NCI-H460 (cell line): ENCODE data around the gene PC. TPM values are rescaled to one million over a fixed set of nuclear protein-coding genes. Genes with fewer than 3 reads are reported as not detected.
"Not testable (repeated sequence)": the region's sequence is repeated elsewhere in the genome, so short reads cannot be mapped to it uniquely, and the experiment has no call there.

Experiments
- DNase-seq: peaks from one replicate; pipeline ENCODE4 v3.0.0-alpha.2; 2016; ENCODE audit warnings: low read depth; ENCODE audit errors: extremely low read depth
- polyA plus RNA-seq: library from polyadenylated mRNA; depleted of rRNA; stranded (reverse); fragments of >200 nt; gene quantifications from 2 replicates; pipeline ENCODE4 v1.2.3, GENCODE V29; 2014; cell fraction: nucleus; rRNA removed
- total RNA-seq: library from RNA; depleted of rRNA; stranded (reverse); fragments of >200 nt; shearing (Covaris generic); gene quantifications from 2 replicates; pipeline ENCODE4 v1.2.3, GENCODE V29; 2014; rRNA removed

The PC gene, protein sequence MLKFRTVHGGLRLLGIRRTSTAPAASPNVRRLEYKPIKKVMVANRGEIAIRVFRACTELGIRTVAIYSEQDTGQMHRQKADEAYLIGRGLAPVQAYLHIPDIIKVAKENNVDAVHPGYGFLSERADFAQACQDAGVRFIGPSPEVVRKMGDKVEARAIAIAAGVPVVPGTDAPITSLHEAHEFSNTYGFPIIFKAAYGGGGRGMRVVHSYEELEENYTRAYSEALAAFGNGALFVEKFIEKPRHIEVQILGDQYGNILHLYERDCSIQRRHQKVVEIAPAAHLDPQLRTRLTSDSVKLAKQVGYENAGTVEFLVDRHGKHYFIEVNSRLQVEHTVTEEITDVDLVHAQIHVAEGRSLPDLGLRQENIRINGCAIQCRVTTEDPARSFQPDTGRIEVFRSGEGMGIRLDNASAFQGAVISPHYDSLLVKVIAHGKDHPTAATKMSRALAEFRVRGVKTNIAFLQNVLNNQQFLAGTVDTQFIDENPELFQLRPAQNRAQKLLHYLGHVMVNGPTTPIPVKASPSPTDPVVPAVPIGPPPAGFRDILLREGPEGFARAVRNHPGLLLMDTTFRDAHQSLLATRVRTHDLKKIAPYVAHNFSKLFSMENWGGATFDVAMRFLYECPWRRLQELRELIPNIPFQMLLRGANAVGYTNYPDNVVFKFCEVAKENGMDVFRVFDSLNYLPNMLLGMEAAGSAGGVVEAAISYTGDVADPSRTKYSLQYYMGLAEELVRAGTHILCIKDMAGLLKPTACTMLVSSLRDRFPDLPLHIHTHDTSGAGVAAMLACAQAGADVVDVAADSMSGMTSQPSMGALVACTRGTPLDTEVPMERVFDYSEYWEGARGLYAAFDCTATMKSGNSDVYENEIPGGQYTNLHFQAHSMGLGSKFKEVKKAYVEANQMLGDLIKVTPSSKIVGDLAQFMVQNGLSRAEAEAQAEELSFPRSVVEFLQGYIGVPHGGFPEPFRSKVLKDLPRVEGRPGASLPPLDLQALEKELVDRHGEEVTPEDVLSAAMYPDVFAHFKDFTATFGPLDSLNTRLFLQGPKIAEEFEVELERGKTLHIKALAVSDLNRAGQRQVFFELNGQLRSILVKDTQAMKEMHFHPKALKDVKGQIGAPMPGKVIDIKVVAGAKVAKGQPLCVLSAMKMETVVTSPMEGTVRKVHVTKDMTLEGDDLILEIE
- total RNA-seq, result 22.2 and 25.5 TPM in 2 replicates
- polyA plus RNA-seq, result 48.2 and 68.4 TPM in 2 replicates

GRCh38 chr11:66958232-66958955 is at the start of gene PC:
PC (minus strand) TSS chr11:66958383; CDS start chr11:66872159, 86,224 bp downstream.
- peak; percentile 97 for DNase-seq

- no peak for DNase-seq
These were observed 48.9 kb upstream of the PC start for GRCh38 chr11:67007126-67007525.

DNA sequence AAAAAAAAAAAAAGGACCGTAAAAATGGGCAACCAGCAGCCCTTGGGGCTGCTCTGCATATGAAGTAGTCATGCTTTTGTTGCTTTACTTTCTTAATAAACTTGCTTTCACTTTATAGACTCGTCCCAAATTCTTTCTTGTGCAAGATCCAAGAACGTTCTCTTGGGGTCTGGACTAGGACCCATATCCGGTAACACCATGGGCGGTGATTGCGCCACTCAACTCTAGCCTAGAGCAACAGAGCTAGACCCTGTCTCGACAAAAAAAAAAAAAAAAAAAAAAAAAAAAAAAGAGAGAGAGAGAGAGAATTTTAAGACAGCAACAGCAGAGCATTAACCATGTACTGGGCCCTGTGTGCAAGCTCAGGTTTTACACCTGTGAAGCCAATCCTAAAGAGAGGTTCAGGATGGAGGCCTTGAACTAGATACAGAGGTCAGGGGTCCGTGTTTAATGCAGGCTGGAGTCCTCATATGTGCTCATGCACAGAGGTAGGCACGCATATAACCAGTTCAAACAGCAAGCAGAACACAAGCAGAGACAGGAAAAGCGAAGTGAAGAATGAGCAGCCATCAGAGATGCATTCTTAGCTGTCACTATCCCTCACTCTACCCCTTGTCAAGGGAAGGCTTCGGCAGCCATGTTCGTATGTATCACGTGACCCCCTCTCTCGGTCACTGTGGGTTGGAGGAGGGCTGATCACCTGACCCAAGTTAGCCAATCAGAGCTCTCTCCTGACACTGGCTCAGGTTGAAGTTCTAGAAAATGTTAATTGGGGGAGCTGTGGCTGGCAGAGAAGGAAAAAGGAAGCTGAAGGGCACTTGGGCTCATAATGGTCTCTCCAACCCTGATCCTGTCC is 48.1 kb upstream of the PC start:
- peak; percentile 61 for DNase-seq

DNA sequence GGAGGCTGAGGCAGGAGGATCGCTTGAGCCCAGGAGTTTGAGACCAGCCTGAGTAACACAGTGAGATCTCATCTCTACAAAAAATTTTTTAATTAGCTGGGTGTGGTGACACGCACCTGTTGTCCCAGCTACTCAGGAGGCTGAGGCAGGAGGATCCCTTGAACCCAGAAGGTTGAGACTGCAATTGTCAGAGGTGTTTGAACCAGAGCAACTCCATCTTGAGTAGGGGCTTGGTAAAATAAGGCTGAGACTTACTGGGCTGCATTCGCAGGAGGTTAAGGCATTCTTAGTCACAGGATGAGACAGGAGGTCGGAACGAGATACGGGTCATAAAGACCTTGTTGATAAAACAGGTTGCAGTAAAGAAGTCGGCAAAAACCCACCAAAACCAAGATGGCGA is 47.0 kb upstream of the PC start:
- not testable (repeated sequence) for DNase-seq

- no peak for DNase-seq
These were observed 44.8 kb upstream of the PC start for GRCh38 chr11:67002921-67003411.

- no peak for DNase-seq
These were observed 44.2 kb upstream of the PC start for GRCh38 chr11:67002297-67002913.

DNA sequence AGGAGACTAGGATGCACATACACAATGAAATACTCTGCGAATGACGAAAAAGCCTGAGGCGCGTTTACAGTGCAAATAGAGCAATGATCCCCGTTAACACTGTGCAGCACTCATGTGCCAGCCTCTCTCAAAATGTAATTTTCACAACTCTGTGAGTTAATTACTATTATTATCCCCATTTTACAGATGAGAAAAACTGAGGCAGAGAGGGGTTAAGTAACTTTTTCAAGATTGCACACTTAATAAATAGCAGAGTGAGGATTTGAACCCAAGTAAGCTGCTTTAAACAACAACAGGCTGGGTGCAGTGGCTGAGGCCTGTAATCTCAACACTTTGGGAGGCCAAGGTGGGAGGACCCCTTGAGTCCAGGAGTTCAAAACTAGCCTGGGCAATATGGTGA is 43.1 kb upstream of the PC start:
- DNase-seq, result no peak

DNA sequence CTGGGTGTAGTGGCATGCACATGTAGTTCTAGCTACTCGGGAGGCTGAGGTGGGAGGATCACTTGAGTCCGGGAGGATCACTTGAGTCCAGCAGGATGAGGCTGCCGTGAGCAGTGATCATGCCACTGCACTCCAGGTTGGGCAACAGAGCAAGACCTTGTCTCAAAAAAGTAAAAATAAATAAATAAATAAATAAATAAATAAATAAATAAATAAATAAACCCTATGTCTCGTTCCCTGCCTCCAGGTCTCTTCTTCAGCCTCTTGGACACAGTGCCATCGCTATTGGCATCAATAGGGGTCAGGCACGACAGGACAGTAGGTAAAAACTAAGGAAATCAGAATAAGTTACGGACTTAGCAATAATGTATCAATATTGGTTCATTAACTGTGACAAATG is 41.4 kb upstream of the PC start:
- DNase-seq, result no peak

- DNase-seq, result no peak
These were observed 38.6 kb upstream of the PC start for GRCh38 chr11:66996609-66997273.

GRCh38 chr11:66992041-66992440 is 33.9 kb upstream of the PC start:
- no peak for DNase-seq

GRCh38 chr11:66989360-66989759 is 31.2 kb upstream of the PC start:
- DNase-seq, result not testable (repeated sequence)

DNA sequence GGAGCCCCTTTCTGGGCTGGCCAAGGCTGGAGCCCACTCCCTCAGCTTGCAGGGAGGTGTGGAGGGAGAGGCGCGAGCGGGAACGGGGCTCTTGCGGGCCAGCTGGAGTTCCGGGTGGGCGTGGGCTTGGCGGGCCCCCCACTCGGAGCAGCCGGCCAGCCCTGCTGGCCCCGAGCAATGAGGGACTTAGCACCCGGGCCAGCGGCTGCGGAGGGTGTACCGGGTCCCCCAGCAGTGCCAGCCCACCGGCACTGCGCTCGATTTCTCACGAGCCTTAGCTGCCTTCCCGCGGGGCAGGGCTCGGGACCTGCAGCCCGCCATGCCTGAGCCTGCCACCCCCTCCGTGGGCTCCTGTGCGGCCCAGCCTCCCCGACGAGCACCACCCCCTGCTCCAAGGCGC is 30.6 kb upstream of the PC start:
- DNase-seq, result not testable (repeated sequence)

DNA sequence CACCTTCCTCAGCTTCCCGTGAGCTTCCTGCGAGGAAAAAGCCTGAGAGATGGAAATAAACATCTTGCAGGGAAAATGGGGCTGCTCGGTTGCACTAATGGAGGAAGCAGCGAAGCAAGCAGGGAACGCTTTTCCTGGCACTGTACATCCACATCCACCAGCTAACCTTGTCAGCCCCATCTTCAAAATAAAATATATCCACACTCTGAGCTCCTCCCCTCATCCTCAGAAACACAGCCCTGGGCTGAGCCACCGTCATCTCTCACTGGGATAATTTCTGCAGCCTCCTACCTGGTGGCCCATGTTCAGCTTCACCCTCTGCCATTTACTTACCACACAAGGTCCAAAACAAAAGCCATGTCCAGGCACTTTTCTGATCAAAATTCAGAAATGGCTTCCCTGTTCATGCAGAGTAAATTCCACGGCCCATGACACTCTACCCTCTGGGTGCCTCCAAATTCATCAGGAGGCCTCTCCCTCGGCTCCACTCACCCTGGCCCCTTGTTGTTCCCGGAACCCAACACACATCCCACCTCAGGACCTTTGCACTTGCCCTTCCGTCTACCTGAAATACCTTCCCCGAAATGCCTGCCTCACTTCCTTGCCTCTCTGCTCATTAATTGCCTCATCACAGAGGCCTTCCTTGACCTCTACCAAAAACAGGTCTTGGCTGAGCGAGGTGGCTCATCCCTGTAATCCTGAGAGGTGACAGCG is 29.9 kb upstream of the PC start:
- no peak for DNase-seq

GRCh38 chr11:66987158-66987620 is 29.0 kb upstream of the PC start:
- no peak for DNase-seq

- DNase-seq, result no peak
These were observed 28.0 kb upstream of the PC start for GRCh38 chr11:66986178-66986545.

GRCh38 chr11:66985508-66986177 is 27.5 kb upstream of the PC start:
- no peak for DNase-seq
